ENCODE data around the gene SLC35C1.
"Not testable (repeated sequence)": the region's sequence is repeated elsewhere in the genome, so short reads cannot be mapped to it uniquely, and the experiment has no call there.

Gene SLC35C1

GRCh38 chr11:45812581-45813548, 7.9 kb downstream of the SLC35C1 start:
- TF ChIP-seq CTCF (conservative IDR thresholded peaks at IDR 0.05) (no peak), ZFX (IDR thresholded peaks at IDR 0.05) (no peak)
- no peak overlapping the region for H3K27ac ChIP-seq

- no peak overlapping the region for H3K27ac ChIP-seq
- TF ChIP-seq ZFX (IDR thresholded peaks at IDR 0.05), result no peak
- TF ChIP-seq CTCF (conservative IDR thresholded peaks at IDR 0.05), result no peak
Observed at GRCh38 chr11:45815747-45816146, 10.8 kb downstream of the SLC35C1 start.

DNA sequence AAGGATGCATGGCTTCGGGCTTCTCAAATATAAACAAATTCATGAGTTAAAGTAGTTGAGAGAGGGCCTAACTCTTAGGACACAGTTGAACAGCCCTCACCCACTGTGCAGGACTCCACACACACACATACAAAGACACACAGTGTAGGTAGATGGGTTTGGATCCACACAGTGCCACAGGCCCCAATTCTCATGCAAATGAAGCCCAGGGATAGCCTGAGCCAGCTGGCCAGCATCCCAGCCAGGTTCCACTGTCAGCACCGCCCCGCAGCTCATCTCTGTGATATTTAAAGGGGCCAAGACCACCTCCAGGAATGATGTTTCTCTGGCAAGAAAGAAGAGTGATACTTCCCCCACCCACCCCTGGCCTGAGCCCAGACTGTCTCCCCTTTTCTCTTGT, 11.7 kb downstream of the SLC35C1 start:
- H3K27ac ChIP-seq, result no peak overlapping the region
- TF ChIP-seq CTCF (conservative IDR thresholded peaks at IDR 0.05), result no peak
- no peak for TF ChIP-seq ZFX (IDR thresholded peaks at IDR 0.05)

GRCh38 chr11:45817191-45817590, 12.2 kb downstream of the SLC35C1 start:
- no peak for TF ChIP-seq ZFX (IDR thresholded peaks at IDR 0.05)
- no peak for TF ChIP-seq CTCF (conservative IDR thresholded peaks at IDR 0.05)
- no peak overlapping the region for H3K27ac ChIP-seq

- TF ChIP-seq CTCF (conservative IDR thresholded peaks at IDR 0.05), result no peak
- no peak for TF ChIP-seq ZFX (IDR thresholded peaks at IDR 0.05)
- no peak overlapping the region for H3K27ac ChIP-seq
Observed at GRCh38 chr11:45818961-45819605, 14.1 kb downstream of the SLC35C1 start.

DNA sequence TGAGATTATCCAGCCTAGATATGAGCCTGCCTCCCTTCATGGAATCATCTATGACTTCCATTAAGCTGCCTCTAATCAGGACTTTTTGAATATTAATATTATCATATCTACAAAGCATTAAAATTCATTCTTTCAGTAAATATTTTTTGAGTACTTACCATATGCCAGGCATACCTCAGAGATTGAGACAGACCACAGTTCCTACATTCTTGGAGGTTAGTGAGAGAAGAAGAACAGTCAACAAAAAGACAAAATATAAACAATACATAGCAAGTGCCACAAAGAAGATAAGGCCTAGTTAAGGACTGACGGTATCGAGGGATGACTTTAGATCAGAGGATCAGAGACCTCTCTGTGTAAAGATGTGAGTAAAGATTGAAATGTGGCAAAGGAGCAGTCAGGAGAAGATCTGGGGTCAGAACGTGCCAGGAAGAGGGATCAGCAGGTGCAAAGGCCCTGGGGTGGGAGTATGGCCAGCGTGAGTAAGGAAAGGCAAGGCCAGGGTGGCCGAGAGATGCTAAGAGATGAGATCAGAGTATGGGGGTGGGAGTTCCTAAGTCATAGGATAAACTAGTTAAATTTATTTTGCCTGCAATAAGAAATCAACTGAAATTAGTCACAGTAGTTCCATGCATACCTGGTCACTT, 15.4 kb downstream of the SLC35C1 start:
- TF ChIP-seq CTCF (conservative IDR thresholded peaks at IDR 0.05) (no peak), ZFX (IDR thresholded peaks at IDR 0.05) (no peak)
- no peak overlapping the region for H3K27ac ChIP-seq

DNA sequence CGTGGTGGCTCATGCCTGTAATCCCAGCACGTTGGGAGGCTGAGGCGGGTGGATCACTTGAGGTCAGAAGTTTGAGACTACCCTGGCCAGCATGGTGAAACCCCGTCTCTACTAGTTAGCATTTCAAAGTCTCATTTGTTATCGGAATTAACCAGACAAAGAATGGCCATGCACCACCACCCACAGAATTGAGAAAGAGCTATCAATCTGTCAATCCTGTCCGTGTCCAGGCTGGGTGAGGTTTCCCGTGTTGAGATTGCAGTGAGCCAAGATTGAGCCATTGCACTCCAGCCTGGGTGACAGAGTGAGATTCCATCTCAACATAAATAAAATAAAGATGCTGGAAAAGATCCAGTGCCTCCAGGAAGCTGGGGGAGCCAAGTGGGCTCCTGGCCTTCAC, 21.5 kb downstream of the SLC35C1 start:
- not testable (repeated sequence) for H3K27ac ChIP-seq

Measured in C4-2B (cell line).